Transverse colon (tissue), 3 donors: Measurements from ENCODE around the gene DCDC2C.

Source experiments
- CTCF ChIP-seq, 5 experiments: fragments of 200-600 bp in 3 of 5; fragments of 450-650 bp in 2 of 5; sonication (generic) in 3 of 5; IDR thresholded peaks; 1 replicate in 2 of 5; 2 replicates in 3 of 5; pipeline ENCODE4 v1.5.1; 2016 to 2017; ENCODE audit warnings: antibody characterized with exemption in 5 of 5, inconsistent platforms in 3 of 5, mild to moderate bottlenecking in 2 of 5, moderate library complexity in 1 of 5
- EP300 ChIP-seq: sonication (generic); formaldehyde crosslinking; IDR thresholded peaks from one replicate; pipeline ENCODE4 v1.6.1; 2017; ENCODE audit warnings: antibody characterized with exemption, low read depth

- TF ChIP-seq CTCF (IDR thresholded peaks at IDR 0.05), result no peak
- TF ChIP-seq EP300, result no peak
These were observed 35.1 kb downstream of the DCDC2C start for GRCh38 chr2:3738454-3738853.
